CD4-positive, alpha-beta T cell treated with Interleukin-4 for 4 hours (primary cell): ENCODE data around the gene BOLL.
"Not testable (repeated sequence)": the region's sequence is repeated elsewhere in the genome, so short reads cannot be mapped to it uniquely, and the experiment has no call there.

Experiments
- DNase-seq: peaks from one replicate; pipeline ENCODE4 v3.0.0-alpha.2; 2020

The BOLL gene

DNA sequence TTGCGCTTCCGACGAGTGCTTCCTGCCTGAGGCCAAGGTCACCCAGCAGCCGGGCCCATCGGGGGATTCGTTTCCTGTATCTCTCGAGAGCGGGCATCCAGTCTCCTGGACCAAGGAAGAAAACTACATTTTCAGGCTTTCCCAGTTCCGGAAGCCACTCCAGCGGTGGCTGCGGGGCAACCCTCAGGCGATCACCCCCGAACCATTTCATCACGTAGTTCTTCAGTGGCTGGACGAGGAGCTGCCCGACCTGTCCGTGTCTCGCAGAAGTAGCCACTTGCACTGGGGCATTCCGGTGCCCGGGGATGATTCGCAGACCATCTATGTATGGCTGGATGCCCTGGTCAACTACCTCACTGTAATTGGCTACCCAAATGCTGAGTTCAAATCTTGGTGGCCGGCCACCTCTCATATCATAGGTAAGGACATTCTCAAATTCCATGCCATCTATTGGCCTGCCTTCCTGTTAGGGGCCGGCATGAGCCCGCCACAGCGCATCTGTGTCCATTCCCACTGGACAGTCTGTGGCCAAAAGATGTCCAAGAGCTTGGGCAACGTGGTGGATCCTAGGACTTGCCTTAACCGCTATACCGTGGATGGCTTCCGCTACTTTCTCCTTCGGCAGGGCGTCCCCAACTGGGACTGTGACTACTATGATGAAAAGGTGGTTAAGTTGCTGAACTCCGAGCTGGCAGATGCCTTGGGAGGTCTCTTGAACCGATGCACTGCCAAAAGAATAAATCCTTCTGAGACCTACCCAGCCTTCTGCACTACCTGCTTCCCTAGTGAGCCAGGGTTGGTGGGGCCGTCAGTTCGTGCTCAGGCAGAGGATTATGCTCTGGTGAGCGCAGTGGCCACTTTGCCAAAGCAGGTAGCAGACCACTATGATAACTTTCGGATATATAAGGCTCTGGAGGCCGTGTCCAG is 78.9 kb downstream of the BOLL start:
- DNase-seq = peak; percentile 15

DNA sequence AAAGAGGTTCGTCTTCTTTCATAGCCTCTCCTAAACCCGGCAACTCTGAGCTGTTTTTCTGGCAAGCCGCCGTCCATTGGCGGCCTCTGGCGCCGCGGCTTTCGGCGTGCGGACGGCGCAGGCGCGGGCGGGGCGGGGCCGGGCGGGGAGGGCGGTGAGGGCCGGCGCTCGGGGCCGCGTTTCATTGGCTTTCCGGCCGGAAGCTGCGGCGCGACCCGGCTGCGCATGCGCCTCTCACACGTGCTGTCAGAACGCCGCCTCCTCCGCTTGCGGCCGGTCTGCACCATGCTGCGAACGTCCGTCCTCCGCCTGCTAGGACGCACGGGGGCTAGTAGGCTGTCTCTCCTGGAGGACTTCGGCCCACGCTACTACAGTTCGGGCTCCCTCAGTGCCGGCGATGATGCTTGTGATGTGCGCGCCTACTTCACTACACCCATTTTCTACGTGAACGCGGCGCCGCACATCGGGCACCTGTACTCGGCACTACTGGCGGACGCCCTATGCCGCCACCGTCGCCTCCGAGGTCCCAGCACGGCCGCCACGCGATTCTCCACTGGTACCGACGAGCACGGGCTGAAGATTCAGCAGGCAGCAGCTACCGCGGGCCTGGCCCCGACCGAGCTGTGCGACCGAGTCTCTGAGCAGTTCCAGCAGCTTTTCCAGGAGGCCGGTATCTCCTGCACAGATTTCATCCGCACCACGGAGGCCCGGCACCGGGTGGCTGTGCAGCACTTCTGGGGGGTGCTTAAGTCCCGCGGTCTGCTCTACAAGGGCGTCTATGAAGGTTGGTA is 79.8 kb downstream of the BOLL start, which contains the start of gene MARS2:
Gene MARS2 (plus strand): TSS at position 249 of the 791 bp plus-strand sequence. CDS start 37 bp downstream, at position 286.
- peak; percentile 92 for DNase-seq

DNA sequence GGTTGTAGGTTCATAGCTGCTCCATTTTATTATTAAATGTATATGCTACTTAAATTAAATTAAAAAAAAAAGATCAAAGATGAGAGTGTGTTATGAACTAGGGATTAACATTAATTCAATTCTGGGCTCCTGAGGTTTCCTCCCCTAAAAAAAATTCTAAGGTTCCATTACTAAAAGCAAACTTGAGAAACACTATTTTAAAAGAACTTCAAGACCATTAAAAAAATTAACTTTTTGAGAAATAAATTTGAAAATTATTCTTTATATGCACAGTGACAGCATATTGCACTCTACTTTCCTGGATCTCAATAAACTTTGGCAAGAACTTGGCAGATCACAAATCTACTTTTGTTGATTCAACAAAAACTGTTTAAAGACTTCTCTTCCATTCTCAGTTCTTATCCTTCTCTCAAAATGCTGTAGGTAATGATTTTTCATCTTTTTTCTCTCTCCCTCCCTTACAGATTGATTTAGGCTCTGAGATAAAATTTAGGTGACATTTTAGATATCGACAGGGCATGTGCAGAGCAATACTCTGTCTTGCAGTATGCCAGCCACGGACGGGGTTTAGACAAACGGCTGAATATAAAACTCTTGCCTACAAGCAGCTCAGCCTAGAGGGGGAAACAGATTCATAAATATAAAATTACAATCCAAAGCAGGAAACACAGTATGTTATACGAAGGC is 80.5 kb downstream of the BOLL start:
- DNase-seq = no peak

- DNase-seq = no peak
Observed at GRCh38 chr2:197700960-197701359, 84.2 kb downstream of the BOLL start.

GRCh38 chr2:197699724-197700123 is 85.4 kb downstream of the BOLL start:
- not testable (repeated sequence) for DNase-seq

DNA sequence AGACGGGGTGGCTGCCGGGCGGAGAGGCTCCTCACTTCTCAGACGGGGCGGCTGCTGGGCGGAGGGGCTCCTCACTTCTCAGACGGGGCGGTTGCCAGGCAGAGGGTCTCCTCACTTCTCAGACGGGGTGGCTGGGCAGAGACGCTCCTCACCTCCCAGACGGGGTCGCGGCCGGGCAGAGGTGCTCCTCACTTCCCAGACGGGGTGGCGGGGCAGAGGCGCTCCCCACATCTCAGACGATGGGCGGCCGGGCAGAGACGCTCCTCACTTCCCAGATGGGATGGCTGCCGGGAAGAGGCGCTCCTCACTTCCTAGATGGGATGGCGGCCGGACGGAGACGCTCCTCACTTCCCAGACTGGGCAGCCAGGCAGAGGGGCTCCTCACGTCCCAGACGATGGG is 88.5 kb downstream of the BOLL start:
- DNase-seq = not testable (repeated sequence)

DNA sequence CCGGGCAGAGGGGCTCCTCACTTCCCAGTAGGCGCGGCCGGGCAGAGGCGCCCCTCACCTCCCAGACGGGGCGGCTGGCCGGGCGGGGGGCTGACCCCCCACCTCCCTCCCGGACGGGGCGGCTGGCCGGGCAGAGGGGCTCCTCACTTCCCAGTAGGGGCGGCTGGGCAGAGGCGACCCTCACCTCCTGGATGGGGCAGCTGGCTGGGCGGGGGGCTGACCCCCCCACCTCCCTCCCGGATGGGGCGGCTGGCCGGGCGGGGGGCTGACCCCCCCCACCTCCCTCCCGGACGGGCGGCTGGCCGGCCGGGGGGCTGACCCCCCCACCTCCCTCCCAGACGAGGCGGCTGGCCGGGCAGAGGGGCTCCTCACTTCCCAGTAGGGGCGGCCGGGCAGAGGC is 89.1 kb downstream of the BOLL start:
- not testable (repeated sequence) for DNase-seq

- not testable (repeated sequence) for DNase-seq
Observed at GRCh38 chr2:197695206-197695605, 89.9 kb downstream of the BOLL start.

- DNase-seq = no peak
Observed at GRCh38 chr2:197677483-197677882, 107.6 kb downstream of the BOLL start.

DNA sequence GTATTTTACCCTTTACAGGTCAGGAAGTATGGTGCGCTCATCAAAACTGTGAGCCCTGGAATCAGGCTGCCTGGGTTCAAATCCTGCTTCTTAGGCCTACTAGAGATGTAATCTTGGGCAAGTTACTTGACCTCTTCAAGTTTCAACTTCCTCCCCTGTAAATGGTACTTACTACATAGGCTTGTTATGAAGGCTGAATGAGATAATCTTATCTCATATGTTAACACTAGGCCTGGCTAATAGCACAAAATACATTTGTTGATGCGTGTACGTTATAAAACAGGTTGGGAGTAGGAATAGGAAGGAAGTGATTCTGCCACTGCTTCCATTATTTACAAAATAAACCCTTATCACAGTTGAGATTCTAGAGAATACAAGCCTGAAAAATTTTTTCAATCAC is 108.1 kb downstream of the BOLL start:
- no peak for DNase-seq
